Muscle layer of colon (tissue), 2 donors: ENCODE data around the gene OAS2.

Experiments
- H3K27ac ChIP-seq: one replicate; pipeline ENCODE4 v1.7.0; 2013; ENCODE audit warnings: low read depth, mild to moderate bottlenecking, low read length, moderate library complexity
- H3K27me3 ChIP-seq, 2 donors: one replicate each; pipeline ENCODE4 v1.7.0; 2013; ENCODE audit warnings: low read length in 2 of 2, mild to moderate bottlenecking in 2 of 2; ENCODE audit not compliant: insufficient read depth in 2 of 2, control insufficient read depth in 1 of 2
- H3K36me3 ChIP-seq: one replicate; pipeline ENCODE4 v1.7.0; 2013; ENCODE audit warnings: mild to moderate bottlenecking, low read length; ENCODE audit not compliant: insufficient read depth
- H3K4me1 ChIP-seq: one replicate; pipeline ENCODE4 v1.7.0; 2013; ENCODE audit warnings: mild to moderate bottlenecking, low read length; ENCODE audit not compliant: insufficient read depth
- H3K4me3 ChIP-seq, 2 donors: one replicate each; pipeline ENCODE4 v1.7.0; 2013; ENCODE audit warnings: low read length in 2 of 2, low read depth in 1 of 2, mild to moderate bottlenecking in 1 of 2, moderate library complexity in 1 of 2
- H3K9ac ChIP-seq: one replicate; pipeline ENCODE4 v1.7.0; 2013; ENCODE audit warnings: low read length
- H3K9me3 ChIP-seq: one replicate; pipeline ENCODE4 v1.7.0; 2013; ENCODE audit warnings: mild to moderate bottlenecking, low read length
- donor health status: abdominal sarcoma.
- donor health status: Adenocarcinoma of cecum.

OAS2 gene, protein sequence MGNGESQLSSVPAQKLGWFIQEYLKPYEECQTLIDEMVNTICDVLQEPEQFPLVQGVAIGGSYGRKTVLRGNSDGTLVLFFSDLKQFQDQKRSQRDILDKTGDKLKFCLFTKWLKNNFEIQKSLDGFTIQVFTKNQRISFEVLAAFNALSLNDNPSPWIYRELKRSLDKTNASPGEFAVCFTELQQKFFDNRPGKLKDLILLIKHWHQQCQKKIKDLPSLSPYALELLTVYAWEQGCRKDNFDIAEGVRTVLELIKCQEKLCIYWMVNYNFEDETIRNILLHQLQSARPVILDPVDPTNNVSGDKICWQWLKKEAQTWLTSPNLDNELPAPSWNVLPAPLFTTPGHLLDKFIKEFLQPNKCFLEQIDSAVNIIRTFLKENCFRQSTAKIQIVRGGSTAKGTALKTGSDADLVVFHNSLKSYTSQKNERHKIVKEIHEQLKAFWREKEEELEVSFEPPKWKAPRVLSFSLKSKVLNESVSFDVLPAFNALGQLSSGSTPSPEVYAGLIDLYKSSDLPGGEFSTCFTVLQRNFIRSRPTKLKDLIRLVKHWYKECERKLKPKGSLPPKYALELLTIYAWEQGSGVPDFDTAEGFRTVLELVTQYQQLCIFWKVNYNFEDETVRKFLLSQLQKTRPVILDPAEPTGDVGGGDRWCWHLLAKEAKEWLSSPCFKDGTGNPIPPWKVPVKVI

DNA sequence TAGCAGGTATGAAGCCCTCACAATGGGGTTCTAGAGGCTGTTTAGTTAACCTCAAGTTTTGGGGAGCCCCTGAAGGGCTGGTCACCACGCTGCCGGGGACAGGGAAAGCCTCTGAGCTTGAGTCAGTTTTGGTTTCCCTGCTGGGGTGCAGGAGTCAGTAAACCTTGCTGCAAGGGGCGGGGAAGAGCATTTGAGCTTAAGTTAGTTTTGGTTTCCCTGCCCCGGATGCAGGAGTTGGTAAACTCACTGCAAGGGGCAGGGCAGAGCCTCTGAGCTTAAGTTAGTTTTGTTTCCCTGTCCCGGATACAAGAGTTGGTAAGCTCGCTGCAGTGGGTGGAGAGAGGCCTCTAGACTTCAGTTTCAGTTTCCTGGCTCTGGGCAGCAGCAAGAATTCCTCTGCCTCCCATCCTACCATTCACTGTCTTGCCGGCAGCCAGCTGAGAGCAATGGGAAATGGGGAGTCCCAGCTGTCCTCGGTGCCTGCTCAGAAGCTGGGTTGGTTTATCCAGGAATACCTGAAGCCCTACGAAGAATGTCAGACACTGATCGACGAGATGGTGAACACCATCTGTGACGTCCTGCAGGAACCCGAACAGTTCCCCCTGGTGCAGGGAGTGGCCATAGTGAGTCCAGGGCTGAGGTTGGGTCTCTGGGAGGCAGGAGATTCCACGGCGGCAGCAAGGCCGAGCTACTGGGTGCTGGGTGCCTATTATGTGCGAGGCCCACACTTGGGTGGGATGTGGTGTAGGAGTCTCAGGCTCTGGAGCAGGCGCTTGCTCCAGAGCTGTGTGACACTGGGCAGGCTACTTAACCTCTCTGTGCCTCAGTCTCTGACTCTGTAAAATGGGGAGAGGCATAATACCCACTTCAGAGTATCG, at the start of gene OAS2:
Gene OAS2 (plus strand): TSS at position 357 of the 878 bp plus-strand sequence. CDS start 90 bp downstream, at position 447.
- Histone ChIP-seq H3K4me1 (peaks cover 6% of the 10 kb centered on the region), H3K36me3 (no peaks in the 10 kb centered on the region), H3K27ac (no peak within 1 kb of the TSS), H3K9me3 (no peaks in the 10 kb centered on the region), H3K9ac (peak within 1 kb of the TSS; percentile 0), H3K4me3 (peak within 1 kb of the TSS in 1 of 2 donors; percentile 32), H3K27me3 (no peaks in the 10 kb centered on the region)

DNA sequence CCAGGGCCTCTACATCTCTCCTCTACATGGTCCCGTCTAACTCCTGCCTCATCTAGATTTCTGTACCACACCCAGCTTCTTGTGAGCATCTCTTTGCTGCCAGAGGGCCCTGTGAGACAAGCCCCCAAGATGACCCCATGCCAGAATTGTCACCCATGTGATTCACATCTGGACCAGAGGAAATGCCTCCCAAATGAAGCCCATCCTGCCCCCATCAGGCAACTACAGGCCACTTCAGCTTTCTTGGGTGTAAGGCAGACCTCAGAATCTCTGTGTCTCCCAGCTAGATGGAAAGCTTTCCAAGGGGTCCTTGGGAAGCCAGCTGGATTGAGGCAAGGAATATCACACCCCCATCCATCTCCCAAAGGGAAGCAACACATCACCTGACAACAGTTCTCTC, 49.3 kb upstream of the OAS2 start:
- Histone ChIP-seq H3K36me3 (no peaks in the 10 kb centered on the region), H3K9ac (no peak overlapping the region), H3K27ac (no peak overlapping the region), H3K4me1 (no peaks in the 10 kb centered on the region), H3K9me3 (no peaks in the 10 kb centered on the region), H3K4me3 (no peak overlapping the region), H3K27me3 (no peaks in the 10 kb centered on the region)

DNA sequence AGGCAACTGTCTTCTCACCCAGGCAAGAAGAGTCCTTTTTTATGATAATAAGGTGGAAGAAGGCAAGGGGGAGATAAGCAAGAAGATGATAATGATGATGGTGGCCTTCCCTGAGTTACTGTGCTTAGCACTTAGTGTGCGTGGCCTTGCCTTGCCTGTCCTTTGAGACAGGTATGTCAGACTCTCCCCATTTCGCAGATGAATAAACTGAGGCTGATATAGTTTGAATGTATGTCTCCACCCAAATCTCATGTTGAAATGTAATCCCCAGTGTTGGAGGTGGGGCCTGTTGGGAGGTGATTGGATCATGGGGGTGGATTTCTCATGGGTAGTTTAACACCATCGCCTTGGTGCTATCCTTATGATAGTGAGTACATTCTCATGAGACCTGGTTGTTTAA, 48.6 kb upstream of the OAS2 start:
- H3K4me3 ChIP-seq: no peak overlapping the region
- no peaks in the 10 kb centered on the region for H3K9me3 ChIP-seq
- no peak overlapping the region for H3K27ac ChIP-seq
- H3K36me3 ChIP-seq: no peaks in the 10 kb centered on the region
- H3K9ac ChIP-seq: no peak overlapping the region
- H3K4me1 ChIP-seq: no peaks in the 10 kb centered on the region
- H3K27me3 ChIP-seq: no peaks in the 10 kb centered on the region

DNA sequence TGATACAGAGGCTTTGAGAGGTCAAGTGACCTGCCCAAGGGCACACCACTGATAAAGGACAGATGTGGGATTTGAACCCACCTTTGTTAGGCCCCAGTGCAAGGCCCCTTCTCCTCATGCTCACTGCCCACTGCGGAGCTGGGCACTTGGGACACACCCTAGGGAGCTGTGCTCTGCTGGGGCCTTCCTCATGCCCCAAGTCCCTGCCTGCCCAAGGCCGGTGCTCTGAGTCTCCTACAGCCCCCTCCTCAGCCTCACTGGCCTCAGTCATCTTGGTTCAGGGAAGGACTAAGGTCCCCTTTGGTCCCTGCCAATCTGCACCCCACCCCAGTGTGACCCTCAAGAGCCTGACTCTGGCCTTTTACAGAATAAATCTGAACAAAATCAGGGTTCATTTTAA, 48.0 kb upstream of the OAS2 start:
- no peaks in the 10 kb centered on the region for H3K27me3 ChIP-seq
- H3K36me3 ChIP-seq: no peaks in the 10 kb centered on the region
- H3K4me3 ChIP-seq: no peak overlapping the region
- no peak overlapping the region for H3K27ac ChIP-seq
- no peaks in the 10 kb centered on the region for H3K4me1 ChIP-seq
- H3K9me3 ChIP-seq: no peaks in the 10 kb centered on the region
- no peak overlapping the region for H3K9ac ChIP-seq

DNA sequence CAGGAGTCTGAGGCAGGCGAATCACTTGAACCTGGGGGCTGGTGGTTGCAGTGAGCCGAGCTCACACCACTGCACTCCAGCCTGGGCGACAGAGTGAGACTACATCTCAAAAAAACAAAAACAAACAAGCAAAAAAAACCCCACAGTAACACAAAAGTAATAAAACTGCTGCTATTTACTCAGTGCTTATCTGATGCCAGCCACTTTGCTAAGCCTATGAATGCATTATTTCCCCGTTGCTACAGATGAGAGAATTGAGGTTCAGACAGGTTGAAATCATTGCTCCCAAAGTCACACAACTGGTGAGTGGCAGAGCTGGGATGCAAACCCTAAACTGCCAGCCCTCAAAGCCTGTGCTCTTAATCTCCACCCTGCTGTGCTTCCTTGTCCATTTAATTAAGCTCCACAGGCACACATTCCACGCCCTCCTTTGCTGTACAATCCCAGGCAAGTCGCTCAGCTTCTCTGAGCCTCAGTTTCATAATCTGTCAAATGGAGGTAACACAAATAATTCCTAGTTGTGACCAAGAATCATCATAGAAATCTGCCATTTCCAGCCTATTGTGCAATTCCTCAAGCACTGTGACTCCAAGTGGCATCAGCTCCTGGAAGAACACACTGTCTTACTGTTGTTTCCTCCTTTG, 45.7 kb upstream of the OAS2 start:
- H3K9ac ChIP-seq: no peak overlapping the region
- H3K27ac ChIP-seq: no peak overlapping the region
- no peaks in the 10 kb centered on the region for H3K9me3 ChIP-seq
- H3K4me1 ChIP-seq: no peaks in the 10 kb centered on the region
- no peaks in the 10 kb centered on the region for H3K36me3 ChIP-seq
- no peaks in the 10 kb centered on the region for H3K27me3 ChIP-seq
- no peak overlapping the region for H3K4me3 ChIP-seq

DNA sequence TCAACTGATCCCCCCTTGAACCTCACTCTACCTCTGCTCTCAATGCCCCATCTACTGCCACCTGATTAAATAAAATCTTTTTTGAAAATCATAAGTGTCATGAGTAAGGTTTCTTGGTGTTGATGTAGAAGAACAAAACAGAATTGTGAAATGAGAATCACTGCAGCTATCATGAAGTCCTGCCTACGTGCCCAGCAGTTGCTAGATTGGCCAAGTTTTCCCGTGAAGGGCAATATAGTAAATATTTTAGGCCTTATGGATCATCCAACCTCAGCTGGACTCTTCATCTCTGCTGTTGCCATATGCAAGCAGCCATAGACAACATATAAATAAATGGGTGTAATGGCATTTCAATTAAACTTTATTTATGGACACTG, 45.2 kb upstream of the OAS2 start:
- no peaks in the 10 kb centered on the region for H3K36me3 ChIP-seq
- no peak overlapping the region for H3K4me3 ChIP-seq

DNA sequence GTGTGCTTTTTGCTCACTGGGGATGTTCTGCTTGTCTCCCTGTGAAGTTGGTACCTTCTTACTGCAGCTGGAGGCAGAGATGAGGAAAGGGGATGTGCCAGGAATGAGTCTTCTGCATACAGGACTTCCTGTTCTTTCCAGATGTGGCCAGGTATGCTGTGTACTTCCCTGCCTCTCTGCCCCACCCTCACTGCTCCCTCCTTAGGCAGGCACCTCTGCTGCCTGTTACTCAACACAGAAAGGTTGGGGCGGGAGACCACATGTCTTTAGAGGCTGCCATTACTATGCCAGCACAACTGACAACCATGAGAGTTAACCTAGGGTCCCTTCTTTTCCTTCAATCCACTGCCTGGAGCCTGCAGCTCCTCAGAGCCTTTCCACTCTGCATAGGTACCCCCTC, 42.1 kb upstream of the OAS2 start:
- Histone ChIP-seq H3K27ac (no peak overlapping the region), H3K4me1 (peaks cover 16% of the 10 kb centered on the region), H3K27me3 (no peaks in the 10 kb centered on the region), H3K36me3 (no peaks in the 10 kb centered on the region), H3K4me3 (no peak overlapping the region), H3K9ac (no peak overlapping the region), H3K9me3 (no peaks in the 10 kb centered on the region)

More for the DNA sequence above, 45.2 kb upstream of the OAS2 start:
- Histone ChIP-seq H3K9me3 (no peaks in the 10 kb centered on the region), H3K9ac (no peak overlapping the region), H3K27me3 (no peaks in the 10 kb centered on the region), H3K4me1 (no peaks in the 10 kb centered on the region), H3K27ac (no peak overlapping the region)

DNA sequence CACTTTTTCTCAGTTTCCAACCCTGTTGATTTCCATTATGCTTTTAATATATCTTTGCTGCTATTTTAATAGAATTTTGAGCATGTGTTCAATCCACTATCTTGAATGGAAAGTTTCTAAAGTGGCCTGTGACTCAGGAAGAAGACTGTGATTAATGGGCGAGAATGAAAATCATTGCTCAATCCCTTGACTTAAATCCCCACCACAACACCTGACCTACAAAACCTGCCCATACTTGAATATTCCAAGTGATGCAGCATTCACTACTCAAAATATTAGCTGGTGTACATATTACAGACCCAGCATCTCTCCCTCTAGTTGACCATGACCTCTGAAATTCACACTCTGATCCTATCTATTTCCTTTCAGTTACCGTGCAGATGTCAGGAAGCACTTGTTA, 41.4 kb upstream of the OAS2 start:
- no peaks in the 10 kb centered on the region for H3K9me3 ChIP-seq
- H3K4me3 ChIP-seq: no peak overlapping the region
- peaks cover 16% of the 10 kb centered on the region for H3K4me1 ChIP-seq
- no peak overlapping the region for H3K27ac ChIP-seq
- H3K9ac ChIP-seq: no peak overlapping the region
- H3K27me3 ChIP-seq: no peaks in the 10 kb centered on the region
- H3K36me3 ChIP-seq: no peaks in the 10 kb centered on the region

DNA sequence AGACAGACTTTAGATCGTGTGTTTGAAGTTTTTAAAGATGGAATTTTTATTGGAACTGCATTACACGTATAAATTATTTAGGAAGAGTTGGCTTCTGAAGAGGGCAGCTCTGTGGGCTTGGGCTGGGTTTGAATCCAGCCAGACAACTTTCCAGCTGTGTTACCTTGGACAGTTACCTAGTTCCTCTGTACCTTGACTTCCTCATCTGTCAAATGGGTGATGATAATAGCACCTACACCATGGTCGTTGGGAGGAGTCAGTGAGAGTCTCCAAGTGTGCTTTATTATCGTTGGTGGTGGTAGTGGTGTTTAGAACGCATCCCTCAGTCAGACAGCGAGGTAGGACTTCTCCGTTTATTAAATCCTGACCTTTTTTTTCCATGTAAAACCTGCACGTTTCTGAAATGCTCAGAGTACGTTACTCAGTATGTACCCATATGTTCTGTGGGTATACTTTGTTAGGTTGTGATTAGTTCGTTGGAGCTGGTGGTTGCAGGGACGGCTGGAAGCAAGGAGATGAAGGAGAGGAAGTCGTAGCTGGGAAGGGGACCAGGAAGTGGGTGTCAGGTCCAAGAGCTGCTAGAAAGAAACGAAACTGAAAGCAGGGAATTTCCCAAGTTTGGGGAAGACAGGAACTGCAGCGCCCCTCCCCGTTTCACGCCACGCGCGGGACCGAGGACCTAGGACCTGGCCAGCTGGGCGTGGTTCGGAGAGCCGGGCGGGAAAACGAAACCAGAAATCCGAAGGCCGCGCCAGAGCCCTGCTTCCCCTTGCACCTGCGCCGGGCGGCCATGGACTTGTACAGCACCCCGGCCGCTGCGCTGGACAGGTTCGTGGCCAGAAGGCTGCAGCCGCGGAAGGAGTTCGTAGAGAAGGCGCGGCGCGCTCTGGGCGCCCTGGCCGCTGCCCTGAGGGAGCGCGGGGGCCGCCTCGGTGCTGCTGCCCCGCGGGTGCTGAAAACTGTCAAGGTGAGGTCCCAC, 40.3 kb upstream of the OAS2 start, which contains the start of gene OAS3:
Gene OAS3 (plus strand): TSS at position 734 of the 979 bp plus-strand sequence. CDS start 57 bp downstream, at position 791.
- H3K27ac ChIP-seq: peak within 1 kb of the TSS; percentile 39
- H3K4me1 ChIP-seq: peaks cover 16% of the 10 kb centered on the region
- no peaks in the 10 kb centered on the region for H3K27me3 ChIP-seq
- H3K9ac ChIP-seq: peak within 1 kb of the TSS; percentile 56
- peak within 1 kb of the TSS; percentile 38 to 73 for H3K4me3 ChIP-seq
- H3K9me3 ChIP-seq: no peaks in the 10 kb centered on the region
- H3K36me3 ChIP-seq: no peaks in the 10 kb centered on the region

DNA sequence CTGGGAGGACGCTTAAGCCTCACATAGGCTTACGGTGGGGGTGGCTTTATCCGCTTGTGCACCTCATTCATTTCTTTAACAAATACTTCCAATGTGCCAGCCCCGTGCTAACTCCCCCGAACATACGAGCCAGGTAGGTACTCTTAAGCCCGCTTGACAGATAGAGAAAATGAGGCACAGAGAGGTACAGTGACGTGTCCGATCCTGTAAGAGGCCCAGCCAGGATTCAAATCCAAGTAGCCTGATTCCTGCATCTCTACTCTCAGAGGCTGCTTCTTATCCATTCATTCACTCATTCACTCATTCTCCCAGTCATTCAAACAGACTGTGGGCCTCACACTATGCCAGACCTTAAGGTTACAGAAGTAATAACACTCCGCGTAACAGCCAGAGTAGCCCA, 39.6 kb upstream of the OAS2 start:
- H3K4me1 ChIP-seq: peaks cover 16% of the 10 kb centered on the region

More for the DNA sequence above, 39.6 kb upstream of the OAS2 start:
- Histone ChIP-seq H3K27ac (peak overlapping the region; percentile 39), H3K4me3 (peak overlapping the region; percentile 38 to 73), H3K27me3 (no peaks in the 10 kb centered on the region), H3K9me3 (no peaks in the 10 kb centered on the region), H3K9ac (peak overlapping the region; percentile 56), H3K36me3 (no peaks in the 10 kb centered on the region)
